Mammary microvascular endothelial cell (primary cell): ENCODE results near the gene KAZN. TPM values are rescaled to one million over a fixed set of nuclear protein-coding genes. Genes with fewer than 3 reads are reported as not detected.

ENCODE experiments used
- total RNA-seq: library from RNA; depleted of rRNA; stranded (reverse); fragments of >200 nt; gene quantifications from 2 replicates; pipeline ENCODE4 v1.2.3, GENCODE V29; 2015

The KAZN gene
- total RNA-seq: 2.3 and 3.2 TPM in 2 replicates

DNA sequence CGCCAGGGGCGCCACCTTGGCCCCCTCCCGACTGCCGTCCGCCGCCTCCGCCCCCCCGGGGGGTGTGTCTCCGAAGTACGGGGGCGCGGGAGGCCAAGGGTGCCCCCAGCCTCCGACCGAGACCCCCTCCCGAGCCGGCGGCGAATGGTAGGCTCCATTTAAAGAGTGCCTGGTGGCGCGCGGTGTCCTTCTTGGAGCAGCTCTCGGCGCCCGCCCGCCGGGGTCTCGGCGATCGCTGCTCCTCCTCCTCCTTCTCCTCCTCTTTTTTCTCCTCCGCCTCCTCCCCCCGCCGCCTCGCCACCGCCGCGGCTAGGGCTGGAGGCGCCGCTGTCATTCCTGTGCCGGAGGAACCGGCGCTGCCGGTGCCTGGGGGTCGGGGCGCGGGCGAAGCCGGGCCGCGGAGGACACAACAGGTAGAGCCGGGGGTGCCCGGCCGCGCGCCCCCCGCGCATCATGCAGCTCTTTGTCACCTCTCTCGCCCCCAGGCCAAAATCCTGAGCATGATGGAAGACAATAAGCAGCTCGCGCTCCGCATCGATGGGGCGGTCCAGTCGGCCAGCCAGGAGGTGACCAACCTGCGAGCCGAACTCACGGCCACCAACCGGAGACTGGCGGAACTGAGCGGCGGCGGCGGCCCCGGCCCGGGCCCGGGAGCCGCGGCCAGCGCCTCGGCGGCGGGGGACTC is at the start of gene KAZN:
Gene KAZN (plus strand): TSS at position 188 of the 685 bp plus-strand sequence.

DNA sequence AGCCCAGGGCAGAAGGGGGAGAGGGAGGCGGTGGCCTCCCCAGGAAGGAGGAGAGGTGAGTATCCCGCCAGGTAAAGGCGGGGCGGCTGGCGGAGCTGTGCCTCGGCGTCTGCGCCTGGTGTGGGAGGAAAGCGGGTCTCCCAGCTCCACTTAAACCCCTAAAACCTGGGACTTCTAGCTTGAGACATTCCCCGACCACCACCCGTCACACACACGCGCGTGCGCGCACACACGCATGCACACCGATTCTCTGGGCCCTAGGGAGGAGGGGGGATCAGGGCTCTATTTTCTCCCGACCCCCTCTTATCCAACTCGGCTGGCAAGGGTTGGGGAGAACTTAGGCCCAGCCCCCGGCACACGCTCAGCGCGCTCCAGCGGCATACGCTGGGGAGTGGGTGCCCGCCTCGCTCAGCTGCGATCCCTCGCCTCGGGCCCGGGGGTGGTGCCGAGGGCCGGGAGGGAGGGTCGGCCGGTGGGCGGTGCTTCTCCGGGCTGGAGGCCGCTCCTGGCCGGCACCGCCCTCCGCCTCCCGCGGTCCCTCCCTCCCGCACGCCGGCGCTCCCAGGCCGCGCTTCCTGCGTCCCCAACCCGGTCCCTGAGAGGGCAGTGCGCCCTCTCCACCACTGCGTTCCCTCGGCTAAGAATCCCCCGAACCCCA is 554.8 kb downstream of the KAZN start, which contains the start of gene TMEM51:
Gene TMEM51 (plus strand): TSS at position 564 of the 658 bp plus-strand sequence. CDS start 61,341 bp downstream, outside the sequence.

